HepG2 (cell line): ENCODE measurements around the gene TRABD. TPM values are rescaled to one million over a fixed set of nuclear protein-coding genes. Genes with fewer than 3 reads are reported as not detected.
A peak's percentile ranks its signal among the peaks of the same experiment; 100 is the strongest.

Experiments
- CBX2 ChIP-seq, 2 experiments: fragments of 200-600 bp in 1 of 2; sonication (generic); formaldehyde crosslinking in 1 of 2; IDR thresholded peaks; 2 replicates each; pipeline versions ENCODE4 v1.7.0 to v1.8.1; 2018 to 2022; ENCODE audit warnings: low read depth in 2 of 2, low read length in 1 of 2, mild to moderate bottlenecking in 1 of 2, missing genetic modification reagents in 1 of 2
- HNRNPLL ChIP-seq: fragments of 200-400 bp; formaldehyde crosslinking; IDR thresholded peaks from 2 replicates; pipeline ENCODE4 v1.6.1; 2017; ENCODE audit warnings: mild to moderate bottlenecking, low read depth, low read length; ENCODE audit not compliant: poor library complexity, severe bottlenecking
- PCBP2 ChIP-seq: fragments of 200-400 bp; formaldehyde crosslinking; optimal IDR thresholded peaks from 2 replicates; pipeline ENCODE3; 2018; ENCODE audit warnings: low read length, low read depth; ENCODE audit not compliant: poor library complexity, severe bottlenecking
- POLR2G ChIP-seq: fragments of 200-400 bp; formaldehyde crosslinking; IDR thresholded peaks from 2 replicates; pipeline ENCODE4 v1.6.1; 2018; ENCODE audit warnings: mild to moderate bottlenecking, low read depth, low read length, moderate library complexity
- RBM39 ChIP-seq: fragments of 200-400 bp; formaldehyde crosslinking; IDR thresholded peaks from one replicate; pipeline ENCODE4 v1.6.1; 2018; ENCODE audit warnings: antibody characterized with exemption, mild to moderate bottlenecking, low read depth, low read length; ENCODE audit not compliant: poor library complexity, severe bottlenecking
- RFXANK ChIP-seq: IDR thresholded peaks from 2 replicates; pipeline ENCODE4 v1.6.1; 2016
- SP2 ChIP-seq: sonication (generic); formaldehyde crosslinking; IDR thresholded peaks from 2 replicates; pipeline ENCODE4 v1.5.1; 2020; ENCODE audit warnings: mild to moderate bottlenecking, missing genetic modification reagents
- UBTF ChIP-seq: sonication (generic); formaldehyde crosslinking; IDR thresholded peaks from 2 replicates; pipeline ENCODE4 v1.4.0; 2020; ENCODE audit warnings: mild to moderate bottlenecking, missing genetic modification reagents
- ZBTB4 ChIP-seq: sonication (generic); formaldehyde crosslinking; IDR thresholded peaks from 2 replicates; pipeline ENCODE4 v1.4.0; 2020; ENCODE audit warnings: missing genetic modification reagents, mild to moderate bottlenecking, borderline replicate concordance
- ZC3H4 ChIP-seq: sonication (generic); formaldehyde crosslinking; IDR thresholded peaks from 2 replicates; pipeline ENCODE4 v1.4.0; 2020; ENCODE audit warnings: missing genetic modification reagents, borderline replicate concordance
- ZNF224 ChIP-seq: sonication (generic); formaldehyde crosslinking; IDR thresholded peaks from 2 replicates; pipeline ENCODE4 v1.5.0; 2020; ENCODE audit warnings: mild to moderate bottlenecking, missing genetic modification reagents
- ZNF281 ChIP-seq: sonication (generic); formaldehyde crosslinking; IDR thresholded peaks from 2 replicates; pipeline ENCODE4 v1.4.0; 2020; ENCODE audit warnings: missing genetic modification reagents, borderline replicate concordance
- ZNF430 ChIP-seq: sonication (generic); formaldehyde crosslinking; IDR thresholded peaks from 2 replicates; pipeline ENCODE4 v1.9.0; 2021; ENCODE audit warnings: mild to moderate bottlenecking, missing genetic modification reagents
- ZNF44 ChIP-seq: sonication (generic); formaldehyde crosslinking; IDR thresholded peaks from 2 replicates; pipeline ENCODE4 v1.5.1; 2020; ENCODE audit warnings: mild to moderate bottlenecking, missing genetic modification reagents
- ZSCAN12 ChIP-seq: sonication (generic); formaldehyde crosslinking; IDR thresholded peaks from 2 replicates; pipeline ENCODE4 v1.9.0; 2021; ENCODE audit warnings: mild to moderate bottlenecking, missing genetic modification reagents
- polyA plus RNA-seq, 8 experiments: library from polyadenylated mRNA; depleted of rRNA in 3 of 8; stranded (reverse) in 7 of 8; unstranded in 1 of 8; fragments of >200 nt; fragmentation: Illumina TruSeq in 4 of 8; extraction: Trizol in 4 of 8; gene quantifications; 2 replicates each; pipeline versions ENCODE4 v1.2.1 to v1.2.3, GENCODE V29; 2011 to 2016; ENCODE audit warnings: low read depth in 4 of 8, missing spikeins in 1 of 8, mixed read lengths in 1 of 8; ENCODE audit not compliant: insufficient read depth in 1 of 8
- total RNA-seq, 5 experiments: library from RNA; depleted of rRNA; stranded (reverse); fragments of >200 nt; fragmentation: Illumina TruSeq; extraction: Trizol; gene quantifications; 2 replicates each; pipeline ENCODE4 v1.2.3, GENCODE V29; 2016; ENCODE audit warnings: low read depth in 1 of 5
- TF ChIP-seq, protein P1 (sequence below): sonication (generic); formaldehyde crosslinking; IDR thresholded peaks from 2 replicates; pipeline ENCODE4 v1.4.0; 2020; ENCODE audit warnings: missing genetic modification reagents, borderline replicate concordance

Gene TRABD
- total and polyA plus RNA-seq, 2 of the 13 experiments (the other 11 are each of a cell fraction or from before 2014, with no cell fraction given): 21.5 to 28.9 TPM

GRCh38 chr22:50199829-50200460, 14.2 kb downstream of the TRABD start (continued):
- TF ChIP-seq UBTF (no peak), CBX2 (IDR thresholded peaks at IDR 0.05; ENCODE audit: low read depth, low read length) (no peak), CBX2 (CRISPR knock-in tag; IDR thresholded peaks at IDR 0.05; ENCODE audit: low read depth) (no peak), SP2 (CRISPR knock-in tag) (0 out of 2 replicates have a peak, but pooled peaks have one; percentile 27), HNRNPLL (peak; percentile 16), ZNF224 (CRISPR knock-in tag) (no peak), RFXANK (CRISPR knock-in tag) (no peak), ZC3H4 (CRISPR knock-in tag) (no peak), ZSCAN12 (CRISPR knock-in tag) (no peak), PCBP2 (no peak), ZNF281 (CRISPR knock-in tag) (no peak), RBM39 (no peak), ZNF430 (CRISPR knock-in tag) (no peak; the same call in 1 of the 2 replicates), POLR2G (peak; percentile 39; the same call in 1 of the 2 replicates), ZNF44 (CRISPR knock-in tag) (no peak), ZBTB4 (no peak)
- TF ChIP-seq, protein P1, sequence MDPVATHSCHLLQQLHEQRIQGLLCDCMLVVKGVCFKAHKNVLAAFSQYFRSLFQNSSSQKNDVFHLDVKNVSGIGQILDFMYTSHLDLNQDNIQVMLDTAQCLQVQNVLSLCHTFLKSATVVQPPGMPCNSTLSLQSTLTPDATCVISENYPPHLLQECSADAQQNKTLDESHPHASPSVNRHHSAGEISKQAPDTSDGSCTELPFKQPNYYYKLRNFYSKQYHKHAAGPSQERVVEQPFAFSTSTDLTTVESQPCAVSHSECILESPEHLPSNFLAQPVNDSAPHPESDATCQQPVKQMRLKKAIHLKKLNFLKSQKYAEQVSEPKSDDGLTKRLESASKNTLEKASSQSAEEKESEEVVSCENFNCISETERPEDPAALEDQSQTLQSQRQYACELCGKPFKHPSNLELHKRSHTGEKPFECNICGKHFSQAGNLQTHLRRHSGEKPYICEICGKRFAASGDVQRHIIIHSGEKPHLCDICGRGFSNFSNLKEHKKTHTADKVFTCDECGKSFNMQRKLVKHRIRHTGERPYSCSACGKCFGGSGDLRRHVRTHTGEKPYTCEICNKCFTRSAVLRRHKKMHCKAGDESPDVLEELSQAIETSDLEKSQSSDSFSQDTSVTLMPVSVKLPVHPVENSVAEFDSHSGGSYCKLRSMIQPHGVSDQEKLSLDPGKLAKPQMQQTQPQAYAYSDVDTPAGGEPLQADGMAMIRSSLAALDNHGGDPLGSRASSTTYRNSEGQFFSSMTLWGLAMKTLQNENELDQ (CRISPR knock-in tag): no peak
